Measurements from ENCODE around the gene ANKRD6. TPM values are rescaled to one million over a fixed set of nuclear protein-coding genes. Genes with fewer than 3 reads are reported as not detected.

Gene ANKRD6
- total and polyA plus RNA-seq, 2 donors (not counting 3 experiments of a cell fraction or from before 2014, with no cell fraction given) = 3.4 to 9.6 TPM

GRCh38 chr6:89454300-89454699 lies 21.3 kb downstream of the ANKRD6 start:
- FAIRE-seq (no peak), DNase-seq (ENCODE audit: low read depth, low spot score) (no peak)
- Histone ChIP-seq H2AFZ (ENCODE audit: low read depth, low read length) (no peak overlapping the region), H4K20me1 (replicated peaks; ENCODE audit: control insufficient read depth, extremely low read depth, insufficient read depth, low read length) (no peaks in the 10 kb centered on the region), H3K9me3 (replicated peaks; ENCODE audit: control insufficient read depth, insufficient read depth, low read length) (no peaks in the 10 kb centered on the region), H3K4me3 (replicated peaks in 1 of 3; ENCODE audit: insufficient read depth in 1 of 3, low read depth in 1 of 3, low read length in 3 of 3) (no peak overlapping the region), H3K9me1 (replicated peaks; ENCODE audit: control insufficient read depth, extremely low read depth, insufficient read depth, low read length) (no peaks in the 10 kb centered on the region), H3K9ac (replicated peaks; ENCODE audit: extremely low read depth, insufficient read depth, low read length) (no peak overlapping the region), H3K79me2 (ENCODE audit: control insufficient read depth, insufficient read depth, low read length) (no peaks in the 10 kb centered on the region), H3K36me3 (ENCODE audit: control insufficient read depth in 2 of 2, extremely low read depth in 1 of 2, insufficient read depth in 2 of 2, low read length in 2 of 2) (no peaks in the 10 kb centered on the region), H3K4me2 (ENCODE audit: insufficient read depth, low read length) (no peak overlapping the region), H3K27ac (ENCODE audit: insufficient read depth, low read depth, low read length) (no peak overlapping the region), H3K27me3 (ENCODE audit: control insufficient read depth in 2 of 2, insufficient read depth in 2 of 2, low read length in 2 of 2) (no peaks in the 10 kb centered on the region), H3K4me1 (ENCODE audit: control insufficient read depth, extremely low read depth, insufficient read depth, low read length) (no peaks in the 10 kb centered on the region)
- ChIA-PET POLR2A (no interaction called here), CTCF (no interaction called here)
- TF ChIP-seq GATA2 (IDR thresholded peaks at IDR 0.05; ENCODE audit: insufficient read depth, insufficient read length, low read depth, low read length) = no peak
- no peak for TF ChIP-seq MAX (IDR thresholded peaks at IDR 0.05; ENCODE audit: insufficient read depth, insufficient read length)
- TF ChIP-seq CTCF (IDR thresholded peaks at IDR 0.05; ENCODE audit: extremely low read depth in 1 of 2, insufficient read depth in 1 of 2, low read depth in 1 of 2, low read length in 2 of 2) = no peak
- no peak for TF ChIP-seq POLR2A (IDR thresholded peaks at IDR 0.05; ENCODE audit: low read depth, low read length)
- TF ChIP-seq MYC (IDR thresholded peaks at IDR 0.05; ENCODE audit: low read depth, low read length) = no peak
- no peak for TF ChIP-seq JUN (IDR thresholded peaks at IDR 0.05; ENCODE audit: borderline replicate concordance, insufficient read depth, insufficient read length, low read depth)
- TF ChIP-seq FOS (IDR thresholded peaks at IDR 0.05; ENCODE audit: borderline replicate concordance, insufficient read depth, low read length) = no peak
- TF ChIP-seq POLR2AphosphoS5 (IDR thresholded peaks at IDR 0.05; ENCODE audit: insufficient read depth, low read depth, low read length) = no peak
- no peak for TF ChIP-seq EZH2 (IDR thresholded peaks at IDR 0.05; ENCODE audit: borderline replicate concordance, low read depth, low read length, severe bottlenecking)
- no TSS peak for BruUV-seq (replicated peaks)
- intact Hi-C loops (cut with micrococcal nuclease) (no loop called here), dilution Hi-C loops (cut with MboI; ENCODE audit: extremely low pct_ligation_motif_present, low sequenced_read_pairs) (no loop called here)
